Heart left ventricle (tissue), 13 donors: ENCODE data around the gene TOGARAM1.

Experiments
- POLR2A ChIP-seq, 2 donors: fragments of 450-650 bp; IDR thresholded peaks; one replicate each; pipeline ENCODE4 v1.6.1; 2017; ENCODE audit warnings: antibody characterized with exemption in 2 of 2, mild to moderate bottlenecking in 2 of 2, moderate library complexity in 2 of 2
- TF ChIP-seq, protein P1 (sequence below), 12 donors: fragments of 200-600 bp; sonication (generic) in 4 of 12; IDR thresholded peaks; one replicate each; pipeline versions ENCODE4 v1.5.0 to v1.8.0; 2018 to 2022; ENCODE audit warnings: antibody characterized with exemption in 12 of 12, mild to moderate bottlenecking in 5 of 12
- donor health status: ischemic (EF 13 %, LVEDD 7.1; RV severe dilation, severe dysfunction).
- donor health status: DM: no; HTN: yes; CAD: no.
- donor health status: DM: no; HTN: no; CAD: no.
- donor health status: ischemic (EF 25% LVEDD 6.9; RV normal size, moderate dysfunction).
- donor health status: ischemic (EF 25% LVEDD 5.7; RV mildly dilated, moderate dysfunction).
- donor health status: ischemic (EF 35%, LVEDD 5.7; RV mildly dilated, moderate dysfunction).
- donor health status: nonischemic (EF 11% LVEDD 7.7; RV severe dilation, severe dysfunction).
- donor health status: DM: yes; HTN: yes; CAD: no.
- donor health status: PGD.
- donor health status: ischemic (EF 29% LVEDD 5.4; RV normal size, mild dysfunction).
- donor health status: nonischemic (EF 23%, LVEDD 6.1; RV moderate dilation, normal function).

DNA sequence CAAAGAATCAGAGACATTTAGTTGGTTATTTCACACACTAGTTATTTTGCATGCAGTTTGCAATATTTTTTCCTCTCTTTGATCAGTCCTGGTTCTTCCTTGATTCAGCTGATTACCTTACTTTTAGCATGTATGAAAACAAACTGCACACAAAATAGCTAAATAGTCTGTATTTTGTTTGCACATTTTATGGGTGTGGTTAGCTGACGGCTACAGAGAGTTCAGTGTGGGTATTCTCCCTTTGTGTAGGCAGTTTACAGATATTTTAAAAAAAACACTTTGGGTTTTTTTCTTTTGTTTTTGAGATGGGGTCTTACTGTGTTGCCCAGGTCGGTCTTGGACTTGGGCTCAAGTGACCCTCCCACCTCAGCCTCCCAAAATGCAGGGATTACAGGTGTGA, 28.5 kb downstream of the TOGARAM1 start:
- TF ChIP-seq POLR2A (IDR thresholded peaks at IDR 0.05) = no peak
- TF ChIP-seq, protein P1, sequence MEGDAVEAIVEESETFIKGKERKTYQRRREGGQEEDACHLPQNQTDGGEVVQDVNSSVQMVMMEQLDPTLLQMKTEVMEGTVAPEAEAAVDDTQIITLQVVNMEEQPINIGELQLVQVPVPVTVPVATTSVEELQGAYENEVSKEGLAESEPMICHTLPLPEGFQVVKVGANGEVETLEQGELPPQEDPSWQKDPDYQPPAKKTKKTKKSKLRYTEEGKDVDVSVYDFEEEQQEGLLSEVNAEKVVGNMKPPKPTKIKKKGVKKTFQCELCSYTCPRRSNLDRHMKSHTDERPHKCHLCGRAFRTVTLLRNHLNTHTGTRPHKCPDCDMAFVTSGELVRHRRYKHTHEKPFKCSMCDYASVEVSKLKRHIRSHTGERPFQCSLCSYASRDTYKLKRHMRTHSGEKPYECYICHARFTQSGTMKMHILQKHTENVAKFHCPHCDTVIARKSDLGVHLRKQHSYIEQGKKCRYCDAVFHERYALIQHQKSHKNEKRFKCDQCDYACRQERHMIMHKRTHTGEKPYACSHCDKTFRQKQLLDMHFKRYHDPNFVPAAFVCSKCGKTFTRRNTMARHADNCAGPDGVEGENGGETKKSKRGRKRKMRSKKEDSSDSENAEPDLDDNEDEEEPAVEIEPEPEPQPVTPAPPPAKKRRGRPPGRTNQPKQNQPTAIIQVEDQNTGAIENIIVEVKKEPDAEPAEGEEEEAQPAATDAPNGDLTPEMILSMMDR (IDR thresholded peaks at IDR 0.05) = no peak
